Hematopoietic multipotent progenitor cell treated with erythropoietin and hydrocortisone succinate and interleukin-3 and kit ligand, for 17 days (in vitro differentiated cells): ENCODE results near the gene CEP83.

Source experiments
- DNase-seq: peaks from one replicate; pipeline ENCODE4 v3.0.0-alpha.2; 2015; ENCODE audit warnings: low spot score

CEP83 gene

DNA sequence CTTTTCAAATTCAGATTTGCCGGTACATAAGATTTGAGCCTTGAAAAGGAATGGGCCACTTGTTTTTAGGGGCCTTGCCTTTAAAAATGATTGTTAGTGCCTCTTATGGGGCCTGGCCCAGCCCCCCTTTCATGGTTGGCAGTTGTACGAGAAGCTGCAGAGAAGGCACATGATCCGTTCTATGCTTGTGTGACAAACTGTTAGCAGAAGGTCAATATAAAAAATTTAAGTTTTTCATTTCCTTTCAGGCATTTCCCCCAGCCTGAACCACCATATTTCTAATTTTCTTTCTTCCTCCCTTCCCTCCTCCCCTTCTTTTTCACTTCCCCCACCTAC, 192.2 kb downstream of the CEP83 start:
- no peak for DNase-seq

DNA sequence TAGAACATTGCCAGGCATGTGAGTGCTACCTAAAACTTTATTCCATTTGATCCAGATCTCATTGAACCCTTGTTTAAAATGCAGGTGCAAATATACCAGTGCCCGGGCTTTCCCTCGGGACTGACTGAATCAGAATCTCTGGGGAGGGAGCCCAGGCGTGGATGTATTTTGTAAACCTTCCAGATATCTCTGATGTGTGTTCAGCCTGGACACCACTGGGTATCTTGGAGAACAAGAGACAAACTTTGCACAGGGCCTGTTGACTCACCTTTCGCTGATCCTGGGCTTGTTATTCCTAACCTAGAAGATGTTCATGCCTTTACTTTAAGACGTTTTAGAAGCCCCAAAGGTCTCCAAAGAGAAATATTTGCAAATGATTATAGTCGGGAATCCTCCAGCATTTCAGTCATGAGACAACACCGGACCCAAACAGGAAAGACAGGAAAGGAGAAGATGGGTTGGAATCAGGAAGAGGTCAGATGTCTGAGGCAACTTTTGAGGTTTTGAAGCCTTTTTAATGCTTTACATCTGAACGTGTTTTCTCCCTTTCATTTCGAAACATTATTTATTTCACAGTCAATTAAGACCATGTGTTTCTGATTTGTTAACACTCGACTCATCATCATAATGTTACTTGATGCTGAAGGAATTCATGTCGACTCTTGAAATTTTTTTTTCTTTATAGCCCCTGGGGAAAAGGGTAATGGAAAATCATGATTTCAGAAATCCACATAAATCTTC, 192.7 kb downstream of the CEP83 start:
- no peak for DNase-seq

GRCh38 chr12:94265966-94266745, 193.5 kb downstream of the CEP83 start:
- no peak for DNase-seq

GRCh38 chr12:94265539-94265938, 194.1 kb downstream of the CEP83 start:
- DNase-seq = no peak

DNA sequence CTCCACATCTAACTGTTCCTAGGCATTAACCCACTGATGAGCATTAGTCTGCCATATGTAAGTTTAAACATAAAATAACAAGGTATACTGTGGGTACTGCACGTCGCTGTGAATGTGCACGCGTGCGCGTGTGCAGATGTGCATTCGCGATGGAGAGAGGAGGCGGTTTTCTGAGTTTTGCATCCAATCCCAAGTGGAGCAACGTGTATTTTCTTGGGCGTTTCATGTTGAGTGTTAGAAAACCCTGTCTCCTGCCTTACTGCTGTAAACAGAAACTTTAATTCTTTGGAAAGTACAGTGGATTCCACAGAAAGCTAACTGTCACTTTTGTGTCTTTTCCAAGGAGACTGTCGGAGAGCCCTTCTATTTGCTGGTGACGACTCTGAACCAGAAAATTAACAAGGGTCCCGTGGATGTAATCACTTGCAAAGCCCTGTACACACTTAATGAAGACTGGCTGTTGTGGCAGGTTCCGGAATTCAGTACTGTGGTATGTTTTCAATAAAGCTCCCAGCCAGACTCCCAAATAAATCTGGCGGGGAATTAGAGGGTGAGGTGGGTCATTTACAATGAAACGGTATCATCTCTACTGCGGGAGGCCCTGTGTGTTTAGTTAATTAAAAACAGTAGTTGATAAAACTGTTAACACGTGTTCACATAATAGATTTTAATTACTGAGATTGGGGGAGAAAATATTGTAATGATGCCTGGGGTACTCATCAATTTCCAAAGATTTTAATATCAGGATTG, 194.8 kb downstream of the CEP83 start:
- DNase-seq = no peak

GRCh38 chr12:94263905-94264561, 195.6 kb downstream of the CEP83 start:
- no peak for DNase-seq

GRCh38 chr12:94263011-94263811, 196.5 kb downstream of the CEP83 start:
- no peak for DNase-seq

DNA sequence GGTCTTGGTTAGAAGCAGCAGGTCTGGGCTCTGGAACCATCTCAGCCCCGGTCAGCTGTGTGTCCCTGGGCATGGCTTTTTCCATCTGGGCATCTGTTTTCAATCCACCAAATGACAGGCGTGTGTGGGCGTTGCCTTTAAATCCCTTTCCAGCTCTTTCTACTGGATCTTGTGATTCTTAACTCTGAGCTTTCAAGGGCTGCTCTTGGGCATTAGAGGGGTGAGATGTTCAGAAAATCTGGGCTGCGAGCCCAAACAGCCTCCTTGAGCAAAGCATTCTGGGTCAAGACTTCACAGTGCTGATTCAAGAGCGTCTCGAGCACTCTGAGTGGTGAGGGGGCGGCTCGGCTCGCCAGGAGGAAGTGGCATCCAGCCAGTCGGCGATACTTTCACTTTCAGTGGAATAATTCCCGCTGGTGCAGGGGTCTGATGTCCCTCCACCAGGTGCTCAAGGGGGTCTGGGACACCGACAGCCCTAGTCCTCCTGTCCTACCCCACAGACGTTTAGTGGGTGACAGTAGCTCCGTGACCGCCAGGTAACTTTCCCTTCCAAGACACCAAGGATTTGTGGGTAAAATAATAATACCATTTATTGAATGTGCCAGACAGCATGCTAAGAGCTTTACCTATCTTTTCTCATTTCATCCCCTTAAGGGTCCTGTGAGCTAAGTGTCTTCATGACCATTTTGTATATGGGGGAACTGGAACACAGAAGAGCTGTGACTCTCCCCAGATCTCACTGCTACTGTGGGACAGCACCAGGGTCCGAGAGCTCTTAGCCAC, 197.2 kb downstream of the CEP83 start:
- DNase-seq = peak; percentile 31

DNA sequence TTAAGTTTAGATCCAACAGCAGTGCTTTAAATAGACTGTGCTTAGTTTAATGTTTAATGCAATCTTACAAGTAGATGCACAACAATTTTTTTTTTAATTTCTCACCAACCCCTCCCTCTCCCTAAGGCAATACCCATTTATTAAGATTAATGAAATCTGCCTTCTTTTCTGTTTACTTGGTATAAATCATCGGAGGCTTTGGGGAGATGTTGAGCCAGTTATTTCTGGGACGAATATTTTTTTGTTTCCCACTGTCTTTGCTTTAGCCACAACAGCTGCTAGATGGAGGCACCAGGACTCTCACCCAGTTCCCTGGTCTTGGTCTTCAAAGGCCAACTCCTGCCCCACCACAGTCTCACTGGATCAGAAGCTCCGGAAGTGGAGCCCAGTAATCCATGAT, 197.9 kb downstream of the CEP83 start:
- no peak for DNase-seq

- DNase-seq = no peak
Observed at GRCh38 chr12:94261119-94261518, 198.5 kb downstream of the CEP83 start.

GRCh38 chr12:94260717-94261116, 198.9 kb downstream of the CEP83 start:
- no peak for DNase-seq

- no peak for DNase-seq
Observed at GRCh38 chr12:94260017-94260416, 199.7 kb downstream of the CEP83 start.

DNA sequence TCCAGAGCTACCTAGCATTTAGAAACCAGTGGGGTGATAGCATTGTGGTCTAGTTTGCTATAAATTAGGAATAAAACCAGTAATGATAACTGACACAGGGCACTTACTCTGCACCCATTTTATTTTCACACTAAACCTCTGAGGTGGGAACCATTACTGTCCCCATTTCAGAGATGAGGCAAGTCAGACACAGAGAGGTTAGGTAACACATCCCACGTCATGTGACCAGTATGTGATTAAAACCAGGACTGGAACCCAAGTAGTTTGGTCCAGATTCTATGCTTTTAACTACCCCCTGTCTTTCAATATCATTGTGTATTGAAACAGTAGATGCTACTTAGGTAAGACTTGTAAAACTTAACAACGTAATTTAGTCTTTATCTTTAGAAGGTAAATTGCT, 201.1 kb downstream of the CEP83 start:
- no peak for DNase-seq
